Lung (tissue), 12 donors: ENCODE data around the gene SLC35E3. TPM values are rescaled to one million over a fixed set of nuclear protein-coding genes. Genes with fewer than 3 reads are reported as not detected.

Source experiments
- ATAC-seq: fragments of 200-7000 bp; cut with Tn5 transposase; one replicate; pipeline ENCODE4 v1.9.1; 2020; ENCODE audit warnings: moderate number of reproducible peaks; ENCODE audit not compliant: insufficient read depth, low FRiP score
- DNase-seq, 3 donors: peaks; one replicate each; pipeline ENCODE4 v3.0.0-alpha.2; 2013 to 2017
- H3K27ac ChIP-seq, 2 donors: one replicate each; pipeline ENCODE4 v1.5.1; 2013; ENCODE audit warnings: mild to moderate bottlenecking in 2 of 2, moderate library complexity in 2 of 2, control low read depth in 1 of 2, inconsistent platforms in 1 of 2, low read depth in 1 of 2, low read length in 1 of 2
- H3K27me3 ChIP-seq, 3 donors: one replicate each; pipeline ENCODE4 v1.5.1; 2013; ENCODE audit warnings: low read length in 2 of 3; ENCODE audit not compliant: control insufficient read depth in 3 of 3, insufficient read depth in 3 of 3
- H3K36me3 ChIP-seq, 4 donors: one replicate each; pipeline ENCODE4 v1.5.1; 2013; ENCODE audit warnings: low read length in 4 of 4, mild to moderate bottlenecking in 1 of 4, moderate library complexity in 1 of 4; ENCODE audit not compliant: control insufficient read depth in 4 of 4, insufficient read depth in 4 of 4
- H3K4me1 ChIP-seq, 5 donors: one replicate each; pipeline ENCODE4 v1.5.1; 2013; ENCODE audit warnings: low read length in 5 of 5, mild to moderate bottlenecking in 2 of 5, moderate library complexity in 1 of 5; ENCODE audit not compliant: control insufficient read depth in 5 of 5, insufficient read depth in 5 of 5
- H3K4me3 ChIP-seq: one replicate; pipeline ENCODE4 v1.5.1; 2013; ENCODE audit warnings: mild to moderate bottlenecking, control low read depth, moderate library complexity
- H3K9ac ChIP-seq, 2 donors: one replicate each; pipeline ENCODE4 v1.5.1; 2013; ENCODE audit warnings: low read length in 2 of 2, control low read depth in 1 of 2; ENCODE audit not compliant: insufficient read depth in 1 of 2
- H3K9me3 ChIP-seq, 4 donors: one replicate each; pipeline ENCODE4 v1.5.1; 2013; ENCODE audit warnings: low read length in 3 of 4, mild to moderate bottlenecking in 1 of 4, moderate library complexity in 1 of 4; ENCODE audit not compliant: control insufficient read depth in 4 of 4, insufficient read depth in 3 of 4
- CTCF ChIP-seq: IDR thresholded peaks from 2 replicates; pipeline ENCODE4 v1.5.1; 2012; ENCODE audit warnings: mild to moderate bottlenecking; ENCODE audit errors: control extremely low read depth, extremely low read depth
- WGBS, 2 donors: extraction: QIAGEN DNeasy Blood & Tissue Kit; methylation state at CpG; one replicate each; pipeline ENCODE4 v1.1.7; 2013; 5-methylcytosine and 5-hydroxymethylcytosine counted together
- polyA plus RNA-seq, 2 donors: library from polyadenylated mRNA; stranded (reverse); fragments of 200-250 nt; gene quantifications; one replicate each; pipeline ENCODE4 v1.2.1, GENCODE V29; 2013
- total RNA-seq, 2 donors: library from RNA; depleted of rRNA in 1 of 2; stranded (reverse); fragments of >200 nt in 1 of 2; gene quantifications; one replicate each; pipeline ENCODE4 v1.2.1, GENCODE V29; 2014 to 2021
- donor health status: control.
- donor health status: control.
- donor health status: Bipolar disorder and iron deficiency.
- donor health status: healthy.
- donor health status: DM: yes; HTN: yes; CAD: no.

The SLC35E3 gene
- total and polyA plus RNA-seq, 4 donors, result 4.0 to 14.4 (median 9.0) TPM

- no peak overlapping the region for H3K9ac ChIP-seq
- WGBS, 2 donors, result 92 to 96% methylated on average over 14 of the region's 14 CpGs
- DNase-seq, result no peak
- no peak for TF ChIP-seq CTCF
- no peak overlapping the region for H3K27ac ChIP-seq
- H3K36me3 ChIP-seq, result no peaks in the 10 kb centered on the region
- no peaks in the 10 kb centered on the region for H3K27me3 ChIP-seq
- ATAC-seq, result no peak
- H3K4me1 ChIP-seq, result no peaks in the 10 kb centered on the region
- H3K4me3 ChIP-seq, result no peak overlapping the region
- no peaks in the 10 kb centered on the region for H3K9me3 ChIP-seq
Measured at GRCh38 chr12:68789144-68789878, 43.3 kb downstream of the SLC35E3 start.

GRCh38 chr12:68790081-68790951 is 44.3 kb downstream of the SLC35E3 start:
- H3K4me1 ChIP-seq, result no peaks in the 10 kb centered on the region
- H3K36me3 ChIP-seq, result no peaks in the 10 kb centered on the region
- 95 to 97% methylated on average over 13 of the region's 13 CpGs for WGBS, 2 donors
- ATAC-seq (no peak), DNase-seq (no peak)
- no peak overlapping the region for H3K27ac ChIP-seq
- H3K27me3 ChIP-seq, result no peaks in the 10 kb centered on the region
- no peak for TF ChIP-seq CTCF
- no peak overlapping the region for H3K4me3 ChIP-seq
- no peaks in the 10 kb centered on the region for H3K9me3 ChIP-seq
- no peak overlapping the region for H3K9ac ChIP-seq

GRCh38 chr12:68790952-68791234 is 44.9 kb downstream of the SLC35E3 start:
- Histone ChIP-seq H3K4me1 (no peaks in the 10 kb centered on the region), H3K27me3 (no peaks in the 10 kb centered on the region), H3K9ac (no peak overlapping the region), H3K9me3 (no peaks in the 10 kb centered on the region), H3K27ac (no peak overlapping the region), H3K36me3 (no peaks in the 10 kb centered on the region), H3K4me3 (no peak overlapping the region)
- DNase-seq (no peak), ATAC-seq (no peak)
- TF ChIP-seq CTCF, result no peak
- 63 to 64% methylated on average over 3 of the region's 3 CpGs for WGBS, 2 donors
